Measurements from ENCODE around the gene PARP12. TPM values are rescaled to one million over a fixed set of nuclear protein-coding genes. Genes with fewer than 3 reads are reported as not detected.

Gene PARP12
- total RNA-seq, 3 donors from 2014 or later (not counting 1 experiment from before 2014, with no cell fraction given): 116 to 151 (median 130) TPM

GRCh38 chr7:139993169-139993568 is 69.6 kb downstream of the PARP12 start:
- 99% methylated on average over 6 of the region's 8 CpGs for WGBS (ENCODE audit: insufficient coverage)
- no peak overlapping the region for H3K27ac ChIP-seq (ENCODE audit: low read length)
- intact Hi-C loops (cut with micrococcal nuclease): no loop called here

DNA sequence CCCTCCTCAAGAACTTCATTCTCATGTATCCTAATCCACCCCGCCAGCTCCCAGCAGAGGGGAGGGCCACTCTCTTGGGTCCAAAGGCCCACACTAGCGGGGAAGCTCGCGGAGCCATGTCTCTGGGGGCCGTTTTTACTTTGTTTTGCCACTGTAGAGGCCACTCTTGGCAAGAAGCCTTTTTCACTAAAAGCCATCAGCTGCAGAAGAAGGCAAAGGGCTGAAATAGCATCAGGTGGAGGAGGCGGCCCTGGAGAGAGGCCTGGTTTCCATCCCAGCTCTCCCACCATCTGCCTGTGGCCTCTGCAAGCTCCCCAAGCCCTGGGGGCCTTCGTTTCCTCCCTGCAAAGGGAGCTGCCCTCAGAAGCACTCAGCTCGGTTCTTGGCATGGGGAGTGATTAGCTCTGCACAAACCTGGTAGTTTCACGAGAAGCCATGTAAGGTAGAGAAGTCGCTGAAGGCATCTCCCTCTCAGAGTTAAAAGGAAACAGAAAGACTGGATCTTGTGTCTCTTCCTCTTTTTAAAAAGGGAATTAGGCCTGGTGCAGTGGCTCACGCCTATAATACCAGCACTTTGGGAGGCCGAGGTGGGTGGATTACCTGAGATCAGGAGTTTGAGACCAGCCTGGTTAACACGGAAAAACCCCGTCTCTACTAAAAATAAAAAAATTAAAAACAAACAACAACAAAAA is 70.3 kb downstream of the PARP12 start:
- Mint-ChIP-seq H3K27ac (no peak overlapping the region), H3K9me3 (no peaks in the 10 kb centered on the region), H3K27me3 (ENCODE audit: low read depth in 2 of 2) (no peaks in the 10 kb centered on the region), H3K4me3 (no peak overlapping the region), H3K36me3 (no peaks in the 10 kb centered on the region), H3K4me1 (peaks cover 0 to 14% of the 10 kb centered on the region in 2 donors)
- 87% methylated on average over 14 of the region's 14 CpGs for WGBS (ENCODE audit: insufficient coverage)
- Histone ChIP-seq H3K36me3 (ENCODE audit: control insufficient read depth, insufficient read depth, low read length) (no peaks in the 10 kb centered on the region), H3K4me3 (ENCODE audit: low read length) (no peak overlapping the region), H3K27me3 (ENCODE audit: control insufficient read depth, insufficient read depth, low read length) (no peaks in the 10 kb centered on the region), H3K27ac (ENCODE audit: low read length) (no peak overlapping the region), H3K4me1 (ENCODE audit: control insufficient read depth, insufficient read depth, low read length) (no peaks in the 10 kb centered on the region), H3K9me3 (ENCODE audit: control insufficient read depth, insufficient read depth, low read length) (no peaks in the 10 kb centered on the region)
- no peak for TF ChIP-seq CTCF (IDR thresholded peaks at IDR 0.05)
- intact Hi-C loops (cut with micrococcal nuclease): no loop called here
- DNase-seq (no peak), ATAC-seq (no peak)

More at GRCh38 chr7:139993169-139993568, 69.6 kb downstream of the PARP12 start:
- H3K36me3 Mint-ChIP-seq: no peaks in the 10 kb centered on the region
- no peaks in the 10 kb centered on the region for H3K9me3 Mint-ChIP-seq
- Histone ChIP-seq H3K9me3 (ENCODE audit: control insufficient read depth, insufficient read depth, low read length) (no peaks in the 10 kb centered on the region), H3K36me3 (ENCODE audit: control insufficient read depth, insufficient read depth, low read length) (no peaks in the 10 kb centered on the region), H3K4me3 (ENCODE audit: low read length) (no peak overlapping the region), H3K27me3 (ENCODE audit: control insufficient read depth, insufficient read depth, low read length) (no peaks in the 10 kb centered on the region), H3K4me1 (ENCODE audit: control insufficient read depth, insufficient read depth, low read length) (no peaks in the 10 kb centered on the region)
- no peak overlapping the region for H3K27ac Mint-ChIP-seq
- peaks cover 0 to 14% of the 10 kb centered on the region in 2 donors for H3K4me1 Mint-ChIP-seq
- no peak overlapping the region for H3K4me3 Mint-ChIP-seq
- TF ChIP-seq CTCF (IDR thresholded peaks at IDR 0.05): no peak
- H3K27me3 Mint-ChIP-seq (ENCODE audit: low read depth in 2 of 2): no peaks in the 10 kb centered on the region
- ATAC-seq (no peak), DNase-seq (no peak)

GRCh38 chr7:139991911-139992310 is 70.8 kb downstream of the PARP12 start:
- H3K9me3 Mint-ChIP-seq: no peaks in the 10 kb centered on the region
- no peak for DNase-seq
- H3K36me3 Mint-ChIP-seq: no peaks in the 10 kb centered on the region
- Histone ChIP-seq H3K27ac (ENCODE audit: low read length) (no peak overlapping the region), H3K27me3 (ENCODE audit: control insufficient read depth, insufficient read depth, low read length) (no peaks in the 10 kb centered on the region), H3K4me1 (ENCODE audit: control insufficient read depth, insufficient read depth, low read length) (no peaks in the 10 kb centered on the region), H3K4me3 (ENCODE audit: low read length) (no peak overlapping the region), H3K36me3 (ENCODE audit: control insufficient read depth, insufficient read depth, low read length) (no peaks in the 10 kb centered on the region), H3K9me3 (ENCODE audit: control insufficient read depth, insufficient read depth, low read length) (no peaks in the 10 kb centered on the region)
- 94% methylated on average over 6 of the region's 6 CpGs for WGBS (ENCODE audit: insufficient coverage)
- H3K4me3 Mint-ChIP-seq: no peak overlapping the region
- intact Hi-C loops (cut with micrococcal nuclease): no loop called here
- H3K4me1 Mint-ChIP-seq: peaks cover 0 to 14% of the 10 kb centered on the region in 2 donors
- no peaks in the 10 kb centered on the region for H3K27me3 Mint-ChIP-seq (ENCODE audit: low read depth in 2 of 2)
- ATAC-seq: no peak
- H3K27ac Mint-ChIP-seq: peak overlapping the region in 1 of 2 donors; percentile 16
- TF ChIP-seq CTCF (IDR thresholded peaks at IDR 0.05): no peak

DNA sequence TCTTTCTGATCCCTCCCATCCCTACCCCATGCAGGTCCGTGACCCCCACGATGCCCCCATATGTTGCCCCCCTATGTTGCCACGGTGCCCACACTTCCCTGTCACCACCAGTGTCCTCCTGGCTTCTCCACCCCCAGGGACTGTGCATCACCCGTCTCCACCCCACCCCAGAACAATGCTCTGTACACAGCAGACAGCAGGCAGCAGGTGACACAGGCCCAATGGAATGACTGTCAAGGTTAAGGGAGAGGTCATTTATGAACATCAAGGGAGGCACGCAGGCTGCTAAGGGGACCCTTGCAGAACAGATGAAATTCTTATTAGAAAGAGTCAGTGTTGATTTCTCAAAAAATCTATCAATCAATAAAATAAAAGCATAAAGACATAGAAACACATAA is 71.5 kb downstream of the PARP12 start:
- no peak for ATAC-seq
- Mint-ChIP-seq H3K27me3 (ENCODE audit: low read depth in 2 of 2) (no peaks in the 10 kb centered on the region), H3K4me1 (peaks cover 0 to 14% of the 10 kb centered on the region in 2 donors), H3K9me3 (no peaks in the 10 kb centered on the region), H3K27ac (peak overlapping the region in 1 of 2 donors; percentile 16), H3K4me3 (no peak overlapping the region), H3K36me3 (no peaks in the 10 kb centered on the region)
- H3K4me3 ChIP-seq (ENCODE audit: low read length): no peak overlapping the region
- 85% methylated on average over 4 of the region's 5 CpGs for WGBS (ENCODE audit: insufficient coverage)
- H3K9me3 ChIP-seq (ENCODE audit: control insufficient read depth, insufficient read depth, low read length): no peaks in the 10 kb centered on the region
- no peaks in the 10 kb centered on the region for H3K36me3 ChIP-seq (ENCODE audit: control insufficient read depth, insufficient read depth, low read length)
- no peak for TF ChIP-seq CTCF (IDR thresholded peaks at IDR 0.05)
- H3K27ac ChIP-seq (ENCODE audit: low read length): no peak overlapping the region
- H3K27me3 ChIP-seq (ENCODE audit: control insufficient read depth, insufficient read depth, low read length): no peaks in the 10 kb centered on the region
- H3K4me1 ChIP-seq (ENCODE audit: control insufficient read depth, insufficient read depth, low read length): no peaks in the 10 kb centered on the region
- intact Hi-C loops (cut with micrococcal nuclease): no loop called here
- no peak for DNase-seq

Measured in natural killer cell (primary cell).